Panc1 (cell line): Measurements from ENCODE around the gene PTER.

Experiments used
- POLR2AphosphoS5 ChIP-seq: IDR thresholded peaks from 2 replicates; pipeline ENCODE4 v1.6.1; 2012; ENCODE audit warnings: mild to moderate bottlenecking, low read depth, low read length, moderate library complexity
- TCF7L2 ChIP-seq: IDR thresholded peaks from 2 replicates; pipeline ENCODE4 v1.6.1; 2011; ENCODE audit warnings: mild to moderate bottlenecking, low read depth, low read length, inconsistent platforms
- TF ChIP-seq, protein P1 (sequence below): fragments of 450-650 bp; IDR thresholded peaks from 2 replicates; pipeline ENCODE4 v1.5.1; 2017; ENCODE audit warnings: mild to moderate bottlenecking
- TF ChIP-seq, protein P2 (sequence below), 2 experiments: IDR thresholded peaks; 2 replicates each; pipeline ENCODE4 v1.6.1; 2011 to 2012; ENCODE audit warnings: low read depth in 2 of 2, control low read depth in 1 of 2, low read length in 1 of 2, mild to moderate bottlenecking in 1 of 2, moderate library complexity in 1 of 2; ENCODE audit not compliant: insufficient read depth in 1 of 2

DNA sequence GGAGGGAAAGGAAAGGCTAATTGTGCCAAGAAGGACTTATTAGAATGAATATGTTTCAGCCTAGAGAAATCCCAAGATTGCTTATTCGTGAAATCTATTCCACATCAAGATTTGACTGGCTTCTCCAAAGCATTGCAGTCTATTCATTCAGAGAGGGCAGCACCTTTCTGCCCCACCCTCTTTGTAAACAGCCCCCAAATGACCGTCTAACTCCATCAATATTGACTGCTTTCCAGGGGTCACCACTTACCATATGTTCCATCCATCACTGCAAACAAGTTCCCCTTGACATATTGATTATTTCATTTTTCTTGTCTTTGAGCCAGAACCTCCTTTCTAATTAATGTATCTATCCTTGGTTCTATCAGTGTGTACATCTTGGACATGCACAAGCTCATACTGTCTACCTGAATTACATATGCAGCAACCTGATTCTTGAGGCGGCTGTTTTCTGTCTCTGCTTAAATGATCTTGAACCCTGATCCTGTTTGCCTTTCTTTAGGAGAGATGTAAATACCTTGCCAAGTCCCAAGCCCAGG, 44.2 kb upstream of the PTER start:
- TF ChIP-seq POLR2AphosphoS5 (no peak), TCF7L2 (no peak)
- TF ChIP-seq, protein P1, sequence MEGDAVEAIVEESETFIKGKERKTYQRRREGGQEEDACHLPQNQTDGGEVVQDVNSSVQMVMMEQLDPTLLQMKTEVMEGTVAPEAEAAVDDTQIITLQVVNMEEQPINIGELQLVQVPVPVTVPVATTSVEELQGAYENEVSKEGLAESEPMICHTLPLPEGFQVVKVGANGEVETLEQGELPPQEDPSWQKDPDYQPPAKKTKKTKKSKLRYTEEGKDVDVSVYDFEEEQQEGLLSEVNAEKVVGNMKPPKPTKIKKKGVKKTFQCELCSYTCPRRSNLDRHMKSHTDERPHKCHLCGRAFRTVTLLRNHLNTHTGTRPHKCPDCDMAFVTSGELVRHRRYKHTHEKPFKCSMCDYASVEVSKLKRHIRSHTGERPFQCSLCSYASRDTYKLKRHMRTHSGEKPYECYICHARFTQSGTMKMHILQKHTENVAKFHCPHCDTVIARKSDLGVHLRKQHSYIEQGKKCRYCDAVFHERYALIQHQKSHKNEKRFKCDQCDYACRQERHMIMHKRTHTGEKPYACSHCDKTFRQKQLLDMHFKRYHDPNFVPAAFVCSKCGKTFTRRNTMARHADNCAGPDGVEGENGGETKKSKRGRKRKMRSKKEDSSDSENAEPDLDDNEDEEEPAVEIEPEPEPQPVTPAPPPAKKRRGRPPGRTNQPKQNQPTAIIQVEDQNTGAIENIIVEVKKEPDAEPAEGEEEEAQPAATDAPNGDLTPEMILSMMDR = no peak
- TF ChIP-seq, protein P2, sequence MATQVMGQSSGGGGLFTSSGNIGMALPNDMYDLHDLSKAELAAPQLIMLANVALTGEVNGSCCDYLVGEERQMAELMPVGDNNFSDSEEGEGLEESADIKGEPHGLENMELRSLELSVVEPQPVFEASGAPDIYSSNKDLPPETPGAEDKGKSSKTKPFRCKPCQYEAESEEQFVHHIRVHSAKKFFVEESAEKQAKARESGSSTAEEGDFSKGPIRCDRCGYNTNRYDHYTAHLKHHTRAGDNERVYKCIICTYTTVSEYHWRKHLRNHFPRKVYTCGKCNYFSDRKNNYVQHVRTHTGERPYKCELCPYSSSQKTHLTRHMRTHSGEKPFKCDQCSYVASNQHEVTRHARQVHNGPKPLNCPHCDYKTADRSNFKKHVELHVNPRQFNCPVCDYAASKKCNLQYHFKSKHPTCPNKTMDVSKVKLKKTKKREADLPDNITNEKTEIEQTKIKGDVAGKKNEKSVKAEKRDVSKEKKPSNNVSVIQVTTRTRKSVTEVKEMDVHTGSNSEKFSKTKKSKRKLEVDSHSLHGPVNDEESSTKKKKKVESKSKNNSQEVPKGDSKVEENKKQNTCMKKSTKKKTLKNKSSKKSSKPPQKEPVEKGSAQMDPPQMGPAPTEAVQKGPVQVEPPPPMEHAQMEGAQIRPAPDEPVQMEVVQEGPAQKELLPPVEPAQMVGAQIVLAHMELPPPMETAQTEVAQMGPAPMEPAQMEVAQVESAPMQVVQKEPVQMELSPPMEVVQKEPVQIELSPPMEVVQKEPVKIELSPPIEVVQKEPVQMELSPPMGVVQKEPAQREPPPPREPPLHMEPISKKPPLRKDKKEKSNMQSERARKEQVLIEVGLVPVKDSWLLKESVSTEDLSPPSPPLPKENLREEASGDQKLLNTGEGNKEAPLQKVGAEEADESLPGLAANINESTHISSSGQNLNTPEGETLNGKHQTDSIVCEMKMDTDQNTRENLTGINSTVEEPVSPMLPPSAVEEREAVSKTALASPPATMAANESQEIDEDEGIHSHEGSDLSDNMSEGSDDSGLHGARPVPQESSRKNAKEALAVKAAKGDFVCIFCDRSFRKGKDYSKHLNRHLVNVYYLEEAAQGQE (IDR thresholded peaks at IDR 0.05; ENCODE audit: insufficient read depth in 1 of 2, low read depth in 2 of 2, low read length in 1 of 2) = no peak
